Subcutaneous preadipocyte (primary cell): ENCODE measurements around the gene SLC27A1. TPM values are rescaled to one million over a fixed set of nuclear protein-coding genes. Genes with fewer than 3 reads are reported as not detected.

Experiments used
- total RNA-seq: library from RNA; depleted of rRNA; stranded (reverse); fragments of >200 nt; gene quantifications from 2 replicates; pipeline ENCODE4 v1.2.3, GENCODE V29; 2012

The SLC27A1 gene
- 15.8 and 26.1 TPM in 2 replicates for total RNA-seq

DNA sequence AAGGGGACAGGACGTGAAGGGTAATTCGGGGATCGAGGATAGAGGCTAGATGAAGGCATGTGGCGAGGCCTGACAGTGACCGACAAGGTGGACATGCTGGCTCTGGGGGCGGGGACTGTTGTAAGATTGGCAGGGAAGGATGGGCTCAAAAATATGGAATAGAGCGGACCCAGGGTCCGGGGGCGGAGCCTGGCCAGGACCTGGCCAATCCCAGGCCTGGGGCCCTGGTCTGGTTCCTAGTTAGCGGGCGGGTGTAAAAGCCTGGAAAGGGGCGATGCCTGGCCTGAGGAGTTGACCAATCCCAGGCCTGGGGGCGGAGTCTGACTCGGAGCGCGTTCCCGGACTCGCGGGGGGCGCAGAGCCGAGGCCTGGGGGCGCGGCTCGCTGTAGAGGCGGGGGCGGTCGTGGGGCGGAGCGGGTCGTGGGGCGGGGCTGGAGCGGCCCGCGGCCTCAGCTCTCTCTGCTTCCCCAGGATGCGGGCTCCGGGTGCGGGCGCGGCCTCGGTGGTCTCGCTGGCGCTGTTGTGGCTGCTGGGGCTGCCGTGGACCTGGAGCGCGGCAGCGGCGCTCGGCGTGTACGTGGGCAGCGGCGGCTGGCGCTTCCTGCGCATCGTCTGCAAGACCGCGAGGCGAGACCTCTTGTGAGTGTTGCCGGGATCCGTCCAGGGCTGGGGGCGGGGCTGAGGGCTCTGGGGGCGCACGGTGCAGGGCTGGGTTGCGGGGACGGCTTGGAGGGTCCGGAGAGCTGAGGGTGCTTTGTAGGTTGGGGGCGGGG lies at the start of gene SLC27A1:
SLC27A1 (plus strand) TSS at position 457 of the 774 bp plus-strand sequence; CDS start at position 474, 17 bp downstream.

GRCh38 chr19:17448131-17448967 lies 22.0 kb upstream of the SLC27A1 start, which contains the start of gene TMEM221:
TSS of gene TMEM221 (minus strand) at chr19:17448668. CDS start at chr19:17448462, 206 bp downstream.

DNA sequence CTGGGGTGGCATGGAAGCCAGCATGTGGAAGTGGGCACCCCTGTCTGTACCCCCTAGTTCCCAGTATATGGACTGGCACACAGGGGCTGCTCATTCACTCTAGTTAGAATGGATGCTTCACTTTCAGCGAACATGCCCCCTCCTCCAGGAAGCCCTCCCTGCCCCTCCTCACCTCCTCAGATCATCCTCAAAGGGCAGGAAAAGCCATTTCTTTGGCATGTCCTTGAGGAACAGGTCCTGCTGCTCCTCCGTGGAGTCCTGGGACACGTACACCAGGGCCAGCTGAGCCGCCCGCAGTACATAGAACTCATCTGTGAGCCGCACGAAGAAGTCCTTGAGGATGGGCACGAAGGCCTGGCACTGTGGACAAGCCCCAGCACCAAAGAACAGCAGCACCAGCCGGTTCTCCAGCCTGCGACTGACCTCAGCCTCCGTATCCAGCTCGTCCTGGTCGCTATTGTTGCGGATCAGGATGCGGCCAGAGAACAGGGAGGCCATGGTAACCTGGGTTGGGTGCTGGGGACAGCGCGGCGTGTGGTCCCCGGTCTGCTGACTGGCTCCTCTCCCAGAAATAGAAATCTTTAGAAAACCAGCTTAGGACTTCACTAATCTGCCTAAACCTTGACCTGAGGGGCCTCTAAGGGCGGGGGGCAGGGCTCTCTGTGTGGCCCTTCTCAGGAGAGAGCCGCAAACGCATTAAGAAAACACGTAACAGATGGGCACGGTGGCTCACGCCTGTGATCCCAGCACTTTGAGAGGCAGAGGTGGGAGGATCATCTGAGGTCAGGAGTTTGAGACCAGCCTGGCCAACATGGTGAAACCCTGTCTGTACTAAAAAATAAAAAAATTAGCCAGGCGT lies 9.7 kb upstream of the SLC27A1 start, which contains the start of gene NXNL1:
NXNL1 (minus strand) TSS at position 555 of the 859 bp plus-strand sequence; CDS start at position 498, 57 bp downstream.

DNA sequence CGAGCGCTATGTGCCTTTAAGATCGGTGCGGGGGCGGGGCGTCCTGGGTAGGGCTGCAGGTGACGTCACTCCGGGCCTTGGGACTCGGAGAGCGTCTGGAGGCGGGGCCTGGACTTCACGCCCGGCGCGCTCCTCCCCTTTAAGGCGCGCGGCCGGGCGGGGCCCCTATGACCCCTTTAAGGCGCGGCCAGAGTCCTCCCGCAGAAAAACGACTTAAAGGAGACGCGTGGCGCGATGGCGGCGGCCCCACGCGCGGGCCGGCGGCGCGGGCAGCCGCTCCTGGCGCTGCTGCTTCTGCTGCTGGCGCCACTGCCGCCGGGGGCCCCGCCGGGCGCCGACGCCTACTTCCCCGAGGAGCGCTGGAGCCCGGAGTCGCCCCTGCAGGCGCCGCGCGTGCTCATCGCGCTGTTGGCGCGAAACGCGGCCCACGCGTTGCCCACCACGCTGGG lies 85.2 kb downstream of the SLC27A1 start, which contains the start of gene COLGALT1:
COLGALT1 (plus strand) TSS at position 170 of the 449 bp plus-strand sequence; CDS start at position 235, 65 bp downstream.

Other genes with a start within 250 kb of the SLC27A1 start
- 2.5 and 2.9 TPM in 2 replicates for gene OCEL1, start 244.3 kb upstream of the SLC27A1 start, total RNA-seq
- gene NR2F6, start 224.6 kb upstream of the SLC27A1 start, total RNA-seq, result 26.8 and 40.1 TPM in 2 replicates
- under 0.01 TPM in 1 of 2 replicates, not detected in the other for gene USHBP1, start 205.8 kb upstream of the SLC27A1 start, total RNA-seq
- gene BABAM1, start 203.1 kb upstream of the SLC27A1 start, total RNA-seq, result 91.7 and 105 TPM in 2 replicates
- gene ANKLE1, start 188.6 kb upstream of the SLC27A1 start, total RNA-seq, result 0.37 and 0.39 TPM in 2 replicates
- gene ABHD8, start 167.1 kb upstream of the SLC27A1 start, total RNA-seq, result 6.6 and 9.0 TPM in 2 replicates
- 29.1 and 30.9 TPM in 2 replicates for gene MRPL34, start 164.7 kb upstream of the SLC27A1 start, total RNA-seq
- 7.7 and 15.4 TPM in 2 replicates for gene DDA1, start 161.0 kb upstream of the SLC27A1 start, total RNA-seq
- 4.8 and 5.1 TPM in 2 replicates for gene ANO8, start 135.7 kb upstream of the SLC27A1 start, total RNA-seq
- 10.3 and 18.8 TPM in 2 replicates for gene GTPBP3, start 133.0 kb upstream of the SLC27A1 start, total RNA-seq
- gene PLVAP, start 93.2 kb upstream of the SLC27A1 start, total RNA-seq, result not detected in 2 replicates
- not detected in 2 replicates for gene CCDC194, start 76.3 kb upstream of the SLC27A1 start, total RNA-seq
- gene BST2, start 64.9 kb upstream of the SLC27A1 start, total RNA-seq, result 0.20 and 1.8 TPM in 2 replicates
- gene MVB12A, start 50.5 kb upstream of the SLC27A1 start, total RNA-seq, result 45.7 and 49.2 TPM in 2 replicates
- gene TMEM221, start 21.9 kb upstream of the SLC27A1 start, total RNA-seq, result not detected in 2 replicates
- not detected in 2 replicates for gene NXNL1, start 9.6 kb upstream of the SLC27A1 start, total RNA-seq
- 49.9 and 60.6 TPM in 2 replicates for gene PGLS, start 41.1 kb downstream of the SLC27A1 start, total RNA-seq
- gene COLGALT1, start 85.1 kb downstream of the SLC27A1 start, total RNA-seq, result 104 and 126 TPM in 2 replicates
- gene UNC13A, start 217.8 kb downstream of the SLC27A1 start, total RNA-seq, result under 0.01 and 0.39 TPM in 2 replicates
- 25.4 and 29.7 TPM in 2 replicates for gene MAP1S, start 249.0 kb downstream of the SLC27A1 start, total RNA-seq